ENCODE measurements around the gene SLC25A44.

SLC25A44 gene

GRCh38 chr1:156226782-156227181, 32.9 kb downstream of the SLC25A44 start:
- Histone ChIP-seq H3K4me1 (ENCODE audit: insufficient read depth, low read length) (no peaks in the 10 kb centered on the region), H3K9me3 (ENCODE audit: control insufficient read depth, insufficient read depth, low read length) (no peaks in the 10 kb centered on the region), H3K36me3 (ENCODE audit: insufficient read depth, low read length) (peaks cover 5% of the 10 kb centered on the region; the same call in 1 of the 2 replicates), H3K9ac (ENCODE audit: low read depth, low read length) (no peak overlapping the region)

GRCh38 chr1:156228501-156228900, 34.6 kb downstream of the SLC25A44 start:
- 0 out of 2 replicates have a peak, but pooled peaks cover 5% of the 10 kb centered on the region for H3K4me1 ChIP-seq (ENCODE audit: insufficient read depth, low read length)
- H3K36me3 ChIP-seq (ENCODE audit: insufficient read depth, low read length), result 0 out of 2 replicates have a peak, but pooled peaks cover 5% of the 10 kb centered on the region
- H3K9ac ChIP-seq (ENCODE audit: low read depth, low read length), result no peak overlapping the region
- no peaks in the 10 kb centered on the region for H3K9me3 ChIP-seq (ENCODE audit: control insufficient read depth, insufficient read depth, low read length)

- no peaks in the 10 kb centered on the region for H3K9me3 ChIP-seq (ENCODE audit: control insufficient read depth, insufficient read depth, low read length)
- H3K36me3 ChIP-seq (ENCODE audit: insufficient read depth, low read length), result 0 out of 2 replicates have a peak, but pooled peaks cover 5% of the 10 kb centered on the region
- 0 out of 2 replicates have a peak, but pooled peaks cover 5% of the 10 kb centered on the region for H3K4me1 ChIP-seq (ENCODE audit: insufficient read depth, low read length)
- no peak overlapping the region for H3K9ac ChIP-seq (ENCODE audit: low read depth, low read length)
Observed at GRCh38 chr1:156229809-156230472, 36.0 kb downstream of the SLC25A44 start.

GRCh38 chr1:156230473-156230837, 36.6 kb downstream of the SLC25A44 start:
- 0 out of 2 replicates have a peak, but pooled peaks cover 5% of the 10 kb centered on the region for H3K4me1 ChIP-seq (ENCODE audit: insufficient read depth, low read length)
- no peaks in the 10 kb centered on the region for H3K9me3 ChIP-seq (ENCODE audit: control insufficient read depth, insufficient read depth, low read length)
- 0 out of 2 replicates have a peak, but pooled peaks cover 5% of the 10 kb centered on the region for H3K36me3 ChIP-seq (ENCODE audit: insufficient read depth, low read length)
- no peak overlapping the region for H3K9ac ChIP-seq (ENCODE audit: low read depth, low read length)

GRCh38 chr1:156232201-156232894, 38.4 kb downstream of the SLC25A44 start:
- Histone ChIP-seq H3K9me3 (ENCODE audit: control insufficient read depth, insufficient read depth, low read length) (no peaks in the 10 kb centered on the region), H3K36me3 (ENCODE audit: insufficient read depth, low read length) (0 out of 2 replicates have a peak, but pooled peaks cover 5% of the 10 kb centered on the region), H3K9ac (ENCODE audit: low read depth, low read length) (no peak overlapping the region), H3K4me1 (ENCODE audit: insufficient read depth, low read length) (0 out of 2 replicates have a peak, but pooled peaks cover 5% of the 10 kb centered on the region)

- Histone ChIP-seq H3K9ac (ENCODE audit: low read depth, low read length) (no peak overlapping the region), H3K4me1 (ENCODE audit: insufficient read depth, low read length) (0 out of 2 replicates have a peak, but pooled peaks cover 5% of the 10 kb centered on the region), H3K36me3 (ENCODE audit: insufficient read depth, low read length) (peaks cover 8% of the 10 kb centered on the region; the same call in 1 of the 2 replicates), H3K9me3 (ENCODE audit: control insufficient read depth, insufficient read depth, low read length) (no peaks in the 10 kb centered on the region)
Observed at GRCh38 chr1:156233426-156234127, 39.7 kb downstream of the SLC25A44 start.

GRCh38 chr1:156236164-156236563, 42.3 kb downstream of the SLC25A44 start:
- Histone ChIP-seq H3K36me3 (ENCODE audit: insufficient read depth, low read length) (peaks cover 12% of the 10 kb centered on the region; the same call in 1 of the 2 replicates), H3K9ac (ENCODE audit: low read depth, low read length) (no peak overlapping the region), H3K9me3 (ENCODE audit: control insufficient read depth, insufficient read depth, low read length) (no peaks in the 10 kb centered on the region), H3K4me1 (ENCODE audit: insufficient read depth, low read length) (peaks cover 9% of the 10 kb centered on the region; the same call in 1 of the 2 replicates)

- H3K36me3 ChIP-seq (ENCODE audit: insufficient read depth, low read length), result peaks cover 12% of the 10 kb centered on the region; the same call in 1 of the 2 replicates
- peaks cover 6% of the 10 kb centered on the region; the same call in 1 of the 2 replicates for H3K4me1 ChIP-seq (ENCODE audit: insufficient read depth, low read length)
- H3K9ac ChIP-seq (ENCODE audit: low read depth, low read length), result no peak overlapping the region
- H3K9me3 ChIP-seq (ENCODE audit: control insufficient read depth, insufficient read depth, low read length), result no peaks in the 10 kb centered on the region
Observed at GRCh38 chr1:156238248-156238647, 44.3 kb downstream of the SLC25A44 start.

- no peak overlapping the region for H3K9ac ChIP-seq (ENCODE audit: low read depth, low read length)
- no peaks in the 10 kb centered on the region for H3K9me3 ChIP-seq (ENCODE audit: control insufficient read depth, insufficient read depth, low read length)
- peaks cover 6% of the 10 kb centered on the region; the same call in 1 of the 2 replicates for H3K4me1 ChIP-seq (ENCODE audit: insufficient read depth, low read length)
- peaks cover 11% of the 10 kb centered on the region; the same call in 1 of the 2 replicates for H3K36me3 ChIP-seq (ENCODE audit: insufficient read depth, low read length)
Observed at GRCh38 chr1:156241311-156241811, 47.5 kb downstream of the SLC25A44 start.

- Histone ChIP-seq H3K4me1 (ENCODE audit: insufficient read depth, low read length) (peaks cover 10% of the 10 kb centered on the region; the same call in 1 of the 2 replicates), H3K36me3 (ENCODE audit: insufficient read depth, low read length) (peaks cover 7% of the 10 kb centered on the region; the same call in 1 of the 2 replicates), H3K9ac (ENCODE audit: low read depth, low read length) (no peak within 1 kb of the TSS), H3K9me3 (ENCODE audit: control insufficient read depth, insufficient read depth, low read length) (no peaks in the 10 kb centered on the region)
Observed at GRCh38 chr1:156241926-156242325, 48.0 kb downstream of the SLC25A44 start, which contains the start of gene BGLAP. TSS of gene BGLAP (plus strand) at chr1:156242184. CDS start at chr1:156242232, 48 bp downstream.

- H3K4me1 ChIP-seq (ENCODE audit: insufficient read depth, low read length), result peaks cover 13% of the 10 kb centered on the region; the same call in 1 of the 2 replicates
- no peak overlapping the region for H3K9ac ChIP-seq (ENCODE audit: low read depth, low read length)
Observed at GRCh38 chr1:156242738-156243137, 48.8 kb downstream of the SLC25A44 start.

GRCh38 chr1:156244126-156244525, 50.2 kb downstream of the SLC25A44 start:
- Histone ChIP-seq H3K4me1 (ENCODE audit: insufficient read depth, low read length) (peaks cover 13% of the 10 kb centered on the region; the same call in 1 of the 2 replicates), H3K36me3 (ENCODE audit: insufficient read depth, low read length) (peaks cover 4% of the 10 kb centered on the region; the same call in 1 of the 2 replicates), H3K9me3 (ENCODE audit: control insufficient read depth, insufficient read depth, low read length) (no peaks in the 10 kb centered on the region), H3K9ac (ENCODE audit: low read depth, low read length) (no peak overlapping the region)

More at GRCh38 chr1:156242738-156243137, 48.8 kb downstream of the SLC25A44 start:
- Histone ChIP-seq H3K36me3 (ENCODE audit: insufficient read depth, low read length) (peaks cover 4% of the 10 kb centered on the region; the same call in 1 of the 2 replicates), H3K9me3 (ENCODE audit: control insufficient read depth, insufficient read depth, low read length) (no peaks in the 10 kb centered on the region)

GRCh38 chr1:156244712-156245111, 50.8 kb downstream of the SLC25A44 start:
- no peaks in the 10 kb centered on the region for H3K9me3 ChIP-seq (ENCODE audit: control insufficient read depth, insufficient read depth, low read length)
- H3K9ac ChIP-seq (ENCODE audit: low read depth, low read length), result no peak overlapping the region
- peaks cover 13% of the 10 kb centered on the region; the same call in 1 of the 2 replicates for H3K4me1 ChIP-seq (ENCODE audit: insufficient read depth, low read length)
- no peaks in the 10 kb centered on the region; the same call in 1 of the 2 replicates for H3K36me3 ChIP-seq (ENCODE audit: insufficient read depth, low read length)

Measured in ES-I3 (cell line).